Inflammatory macrophage treated with lipopolysaccharide for 1 hour (primary cell): ENCODE results near the gene ZP4.
"Not testable (repeated sequence)": the region's sequence is repeated elsewhere in the genome, so short reads cannot be mapped to it uniquely, and the experiment has no call there.

Source experiments
- DNase-seq, 2 donors: peaks; one replicate each; pipeline ENCODE4 v3.0.0-alpha.2; 2020 to 2022

Gene ZP4

GRCh38 chr1:237873487-237874211 is 17.1 kb downstream of the ZP4 start:
- DNase-seq: no peak

GRCh38 chr1:237868817-237869600 is 21.7 kb downstream of the ZP4 start:
- no peak for DNase-seq

GRCh38 chr1:237867380-237867888 is 23.3 kb downstream of the ZP4 start:
- DNase-seq: no peak

- DNase-seq: peak; percentile 23 to 70
Observed at GRCh38 chr1:237864338-237865244, 26.1 kb downstream of the ZP4 start.

GRCh38 chr1:237863234-237863633 is 27.5 kb downstream of the ZP4 start:
- no peak for DNase-seq

- DNase-seq: peak; percentile 24 to 55
Observed at GRCh38 chr1:237861944-237862343, 28.8 kb downstream of the ZP4 start.

GRCh38 chr1:237858992-237859391 is 31.7 kb downstream of the ZP4 start:
- DNase-seq: no peak

GRCh38 chr1:237857455-237857854 is 33.3 kb downstream of the ZP4 start:
- no peak for DNase-seq

- no peak for DNase-seq
Observed at GRCh38 chr1:237852342-237852741, 38.4 kb downstream of the ZP4 start.

GRCh38 chr1:237851210-237851845 is 39.4 kb downstream of the ZP4 start:
- peak; percentile 45 to 70 for DNase-seq

GRCh38 chr1:237843516-237843915 is 47.2 kb downstream of the ZP4 start:
- not testable (repeated sequence) for DNase-seq

- no peak for DNase-seq
Observed at GRCh38 chr1:237841485-237841884, 49.2 kb downstream of the ZP4 start.

GRCh38 chr1:237838904-237839534 is 51.7 kb downstream of the ZP4 start:
- DNase-seq: no peak

- DNase-seq: no peak
Observed at GRCh38 chr1:237838320-237838719, 52.4 kb downstream of the ZP4 start.

- DNase-seq: no peak
Observed at GRCh38 chr1:237834461-237834860, 56.3 kb downstream of the ZP4 start.

- no peak for DNase-seq
Observed at GRCh38 chr1:237834048-237834447, 56.7 kb downstream of the ZP4 start.

GRCh38 chr1:237832858-237833257 is 57.9 kb downstream of the ZP4 start:
- no peak for DNase-seq
